B cell (primary cell): ENCODE data around the gene ARHGAP23. TPM values are rescaled to one million over a fixed set of nuclear protein-coding genes. Genes with fewer than 3 reads are reported as not detected.

Experiments used
- ATAC-seq: fragments of 200-7000 bp; cut with Tn5 transposase; one replicate; pipeline ENCODE4 v1.10.0; 2021; ENCODE audit warnings: low read depth, mild to moderate bottlenecking, moderate number of reproducible peaks, moderate library complexity
- CTCF ChIA-PET: fragments of 350-600 bp; sonication (Branson Sonifier 250); formaldehyde crosslinking; loops from one replicate; lab custom pipeline; 2021; ENCODE audit warnings: antibody characterized with exemption, inconsistent platforms; lab: Charles Lee
- POLR2A ChIA-PET: fragments of 350-600 bp; sonication (Branson Sonifier 250); formaldehyde crosslinking; loops from one replicate; lab custom pipeline; 2021; ENCODE audit warnings: antibody characterized with exemption; lab: Charles Lee
- DNase-seq: peaks from one replicate; pipeline ENCODE4 v3.0.0; 2013
- H2AFZ ChIP-seq: 2 replicates; pipeline ENCODE4 v1.6.1; 2012; ENCODE audit warnings: mild to moderate bottlenecking, low read depth, low read length; ENCODE audit not compliant: insufficient read depth, poor library complexity, severe bottlenecking
- H3K27ac ChIP-seq, 2 donors: 1 replicate in 1 of 2; 2 replicates in 1 of 2; pipeline ENCODE4 v1.5.1; 2012 to 2013; ENCODE audit warnings: low read length in 2 of 2, mild to moderate bottlenecking in 2 of 2, moderate library complexity in 1 of 2
- H3K27me3 ChIP-seq, 4 experiments: fragments of 200-600 bp in 1 of 4; sonication (generic) in 1 of 4; replicated peaks in 1 of 4; 1 replicate in 2 of 4; 2 replicates in 2 of 4; pipeline versions ENCODE4 v1.6.1 to v1.7.0; 2013 to 2016; ENCODE audit warnings: low read length in 3 of 4, mild to moderate bottlenecking in 2 of 4, mixed read lengths in 1 of 4, moderate library complexity in 1 of 4; ENCODE audit not compliant: insufficient read depth in 4 of 4, control insufficient read depth in 3 of 4; ENCODE audit errors: control extremely low read depth in 1 of 4
- H3K36me3 ChIP-seq, 2 experiments: replicated peaks in 1 of 2; 1 replicate in 1 of 2; 2 replicates in 1 of 2; pipeline versions ENCODE4 v1.6.1 to v1.7.1; 2013; ENCODE audit warnings: low read length in 1 of 2; ENCODE audit not compliant: insufficient read depth in 2 of 2, control insufficient read depth in 1 of 2; ENCODE audit errors: control extremely low read depth in 1 of 2, extremely low read depth in 1 of 2
- H3K4me1 ChIP-seq, 2 donors: fragments of 200-600 bp in 1 of 2; sonication (generic) in 1 of 2; 1 replicate in 1 of 2; 2 replicates in 1 of 2; pipeline versions ENCODE4 v1.5.1 to v1.6.1; 2013 to 2017; ENCODE audit warnings: low read length in 2 of 2; ENCODE audit not compliant: control insufficient read depth in 2 of 2, insufficient read depth in 2 of 2
- H3K4me2 ChIP-seq: replicated peaks from 2 replicates; pipeline ENCODE3; 2012; ENCODE audit warnings: mild to moderate bottlenecking, low read depth, low read length; ENCODE audit not compliant: poor library complexity, severe bottlenecking
- H3K4me3 ChIP-seq, 5 experiments: fragments of 200-600 bp in 1 of 5; sonication (generic) in 1 of 5; 1 replicate in 3 of 5; 2 replicates in 2 of 5; pipeline versions ENCODE4 v1.5.1 to v1.7.0; 2011 to 2016; ENCODE audit warnings: low read length in 4 of 5, mild to moderate bottlenecking in 4 of 5, low read depth in 2 of 5, control low read depth in 1 of 5, moderate library complexity in 1 of 5; ENCODE audit not compliant: insufficient read depth in 1 of 5; ENCODE audit errors: control extremely low read depth in 1 of 5, extremely low read depth in 1 of 5
- H3K79me2 ChIP-seq: fragments of 200-600 bp; sonication (generic); one replicate; pipeline ENCODE4 v1.6.0; 2016; ENCODE audit warnings: low read length; ENCODE audit not compliant: control insufficient read depth, insufficient read depth
- H3K9ac ChIP-seq: fragments of 200-600 bp; sonication (generic); 2 replicates; pipeline ENCODE4 v1.6.1; 2017; ENCODE audit warnings: mild to moderate bottlenecking, low read length, moderate library complexity
- H3K9me3 ChIP-seq, 3 donors: one replicate each; pipeline versions ENCODE4 v1.6.1 to v1.7.1; 2013; ENCODE audit warnings: low read length in 2 of 3; ENCODE audit not compliant: control insufficient read depth in 2 of 3, insufficient read depth in 1 of 3; ENCODE audit errors: control extremely low read depth in 1 of 3
- H4K20me1 ChIP-seq: 2 replicates; pipeline ENCODE4 v1.6.0; 2012; ENCODE audit warnings: mild to moderate bottlenecking, low read length; ENCODE audit not compliant: insufficient read depth, control insufficient read depth, poor library complexity, severe bottlenecking
- H3K27ac Mint-ChIP-seq: one replicate; pipeline ENCODE4 v1.8.0; 2021; ENCODE audit warnings: mixed read lengths
- H3K27me3 Mint-ChIP-seq: one replicate; pipeline ENCODE4 v1.8.0; 2021; ENCODE audit warnings: mixed read lengths
- H3K4me1 Mint-ChIP-seq: one replicate; pipeline ENCODE4 v1.8.0; 2021; ENCODE audit warnings: mixed read lengths
- H3K4me3 Mint-ChIP-seq: one replicate; pipeline ENCODE4 v1.8.0; 2021; ENCODE audit warnings: mixed read lengths
- H3K9me3 Mint-ChIP-seq: one replicate; pipeline ENCODE4 v1.8.0; 2022; ENCODE audit warnings: mixed read lengths; ENCODE audit not compliant: insufficient read depth
- EZH2 ChIP-seq: IDR thresholded peaks from 2 replicates; pipeline ENCODE4 v1.6.1; 2012; ENCODE audit warnings: borderline replicate concordance, low read depth, mild to moderate bottlenecking, moderate library complexity, low read length; ENCODE audit not compliant: insufficient read depth, poor library complexity, severe bottlenecking
- WGBS: methylation state at CpG from one replicate; pipeline ENCODE4 v1.1.5; 2013; ENCODE audit warnings: missing lambda C conversion rate; ENCODE audit not compliant: insufficient coverage; 5-methylcytosine and 5-hydroxymethylcytosine counted together
- intact Hi-C: fragments of 100-400 bp; cut with micrococcal nuclease; formaldehyde crosslinking; loops from one replicate; pipeline ENCODE4 v1.10.0; 2022
- polyA plus RNA-seq: library from polyadenylated mRNA; depleted of rRNA; stranded (reverse); fragments of >200 nt; gene quantifications from 2 replicates; pipeline ENCODE4 v1.2.3, GENCODE V29; 2012
- total RNA-seq, 2 donors: library from RNA; stranded (reverse); fragments of 120-200 nt in 1 of 2; gene quantifications; 1 replicate in 1 of 2; 2 replicates in 1 of 2; pipeline versions ENCODE4 v1.2.3 to v1.2.4, GENCODE V29; 2013 to 2022
- TF ChIP-seq, protein P1 (sequence below): fragments of 200-600 bp; IDR thresholded peaks from one replicate; pipeline ENCODE4 v1.8.0; 2022; ENCODE audit warnings: antibody characterized with exemption, mild to moderate bottlenecking

ARHGAP23 gene
- total and polyA plus RNA-seq, 2 donors (not counting 1 experiment from before 2014, with no cell fraction given), result 0.07 to 0.12 TPM

- Histone ChIP-seq H3K79me2 (no peaks in the 10 kb centered on the region), H3K9ac (no peak overlapping the region), H3K4me3 (no peak overlapping the region), H3K4me1 (no peaks in the 10 kb centered on the region), H3K4me2 (no peak overlapping the region), H4K20me1 (no peaks in the 10 kb centered on the region), H3K27ac (no peak overlapping the region), H2AFZ (no peak overlapping the region), H3K9me3 (no peaks in the 10 kb centered on the region), H3K27me3 (no peaks in the 10 kb centered on the region), H3K36me3 (no peaks in the 10 kb centered on the region)
- H3K4me3 Mint-ChIP-seq, result no peak overlapping the region
- peaks cover 21% of the 10 kb centered on the region for H3K27me3 Mint-ChIP-seq
- ATAC-seq, result no peak
- no peaks in the 10 kb centered on the region for H3K4me1 Mint-ChIP-seq
- 76% methylated on average over 15 of the region's 19 CpGs for WGBS
- intact Hi-C loops, result no loop called here
- no peak overlapping the region for H3K27ac Mint-ChIP-seq
- ChIA-PET CTCF (no interaction called here), POLR2A (no interaction called here)
- TF ChIP-seq, protein P1, sequence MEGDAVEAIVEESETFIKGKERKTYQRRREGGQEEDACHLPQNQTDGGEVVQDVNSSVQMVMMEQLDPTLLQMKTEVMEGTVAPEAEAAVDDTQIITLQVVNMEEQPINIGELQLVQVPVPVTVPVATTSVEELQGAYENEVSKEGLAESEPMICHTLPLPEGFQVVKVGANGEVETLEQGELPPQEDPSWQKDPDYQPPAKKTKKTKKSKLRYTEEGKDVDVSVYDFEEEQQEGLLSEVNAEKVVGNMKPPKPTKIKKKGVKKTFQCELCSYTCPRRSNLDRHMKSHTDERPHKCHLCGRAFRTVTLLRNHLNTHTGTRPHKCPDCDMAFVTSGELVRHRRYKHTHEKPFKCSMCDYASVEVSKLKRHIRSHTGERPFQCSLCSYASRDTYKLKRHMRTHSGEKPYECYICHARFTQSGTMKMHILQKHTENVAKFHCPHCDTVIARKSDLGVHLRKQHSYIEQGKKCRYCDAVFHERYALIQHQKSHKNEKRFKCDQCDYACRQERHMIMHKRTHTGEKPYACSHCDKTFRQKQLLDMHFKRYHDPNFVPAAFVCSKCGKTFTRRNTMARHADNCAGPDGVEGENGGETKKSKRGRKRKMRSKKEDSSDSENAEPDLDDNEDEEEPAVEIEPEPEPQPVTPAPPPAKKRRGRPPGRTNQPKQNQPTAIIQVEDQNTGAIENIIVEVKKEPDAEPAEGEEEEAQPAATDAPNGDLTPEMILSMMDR, result no peak
- TF ChIP-seq EZH2, result no peak
- DNase-seq, result no peak
- H3K9me3 Mint-ChIP-seq, result no peaks in the 10 kb centered on the region
These were observed 32.7 kb downstream of the ARHGAP23 start for GRCh38 chr17:38460716-38461630.

DNA sequence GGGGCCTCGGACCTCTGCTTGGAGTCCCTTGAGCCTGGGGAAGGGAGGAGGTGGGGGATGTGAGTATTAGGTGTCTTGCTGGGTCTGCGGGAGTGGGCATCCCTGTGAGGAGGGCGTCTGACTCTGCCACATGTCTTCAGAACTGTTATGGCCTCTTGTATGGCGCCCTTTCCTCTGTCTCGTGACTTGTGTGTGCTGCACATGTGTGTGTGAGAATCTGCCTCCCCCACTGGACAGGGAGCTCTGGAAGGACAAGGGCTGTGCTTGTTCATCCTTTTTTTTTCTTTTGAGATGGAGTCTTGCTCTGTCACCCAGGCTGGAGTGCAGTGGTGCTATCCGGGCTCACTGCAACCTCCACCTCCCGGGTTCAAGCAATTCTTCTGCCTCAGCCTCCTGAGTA, 33.4 kb downstream of the ARHGAP23 start:
- no peaks in the 10 kb centered on the region for H3K9me3 ChIP-seq
- 90% methylated on average over 7 of the region's 7 CpGs for WGBS
- POLR2A ChIA-PET, result no interaction called here
- DNase-seq (no peak), ATAC-seq (no peak)
- H2AFZ ChIP-seq, result no peak overlapping the region
- H3K4me3 Mint-ChIP-seq, result no peak overlapping the region
- H3K27ac ChIP-seq, result no peak overlapping the region
- no peaks in the 10 kb centered on the region for H3K9me3 Mint-ChIP-seq
- H3K27me3 ChIP-seq, result no peaks in the 10 kb centered on the region
- no peaks in the 10 kb centered on the region for H4K20me1 ChIP-seq
- peaks cover 14% of the 10 kb centered on the region for H3K27me3 Mint-ChIP-seq
- H3K4me2 ChIP-seq, result no peak overlapping the region
- H3K4me3 ChIP-seq, result no peak overlapping the region
- H3K27ac Mint-ChIP-seq, result no peak overlapping the region
- TF ChIP-seq EZH2, result no peak
- TF ChIP-seq, protein P1, result no peak
- CTCF ChIA-PET, result no interaction called here
- H3K79me2 ChIP-seq, result no peaks in the 10 kb centered on the region
- H3K4me1 ChIP-seq, result no peaks in the 10 kb centered on the region
- H3K36me3 ChIP-seq, result no peaks in the 10 kb centered on the region
- H3K9ac ChIP-seq, result no peak overlapping the region
- intact Hi-C loops, result no loop called here
- H3K4me1 Mint-ChIP-seq, result no peaks in the 10 kb centered on the region
